Fibroblast of skin of scalp (primary cell): ENCODE measurements around the gene ALAS2.
"Not testable (repeated sequence)": the region's sequence is repeated elsewhere in the genome, so short reads cannot be mapped to it uniquely, and the experiment has no call there.

Experiments
- DNase-seq: peaks from one replicate; pipeline ENCODE4 v3.0.0-alpha.2; 2013

ALAS2 gene

DNA sequence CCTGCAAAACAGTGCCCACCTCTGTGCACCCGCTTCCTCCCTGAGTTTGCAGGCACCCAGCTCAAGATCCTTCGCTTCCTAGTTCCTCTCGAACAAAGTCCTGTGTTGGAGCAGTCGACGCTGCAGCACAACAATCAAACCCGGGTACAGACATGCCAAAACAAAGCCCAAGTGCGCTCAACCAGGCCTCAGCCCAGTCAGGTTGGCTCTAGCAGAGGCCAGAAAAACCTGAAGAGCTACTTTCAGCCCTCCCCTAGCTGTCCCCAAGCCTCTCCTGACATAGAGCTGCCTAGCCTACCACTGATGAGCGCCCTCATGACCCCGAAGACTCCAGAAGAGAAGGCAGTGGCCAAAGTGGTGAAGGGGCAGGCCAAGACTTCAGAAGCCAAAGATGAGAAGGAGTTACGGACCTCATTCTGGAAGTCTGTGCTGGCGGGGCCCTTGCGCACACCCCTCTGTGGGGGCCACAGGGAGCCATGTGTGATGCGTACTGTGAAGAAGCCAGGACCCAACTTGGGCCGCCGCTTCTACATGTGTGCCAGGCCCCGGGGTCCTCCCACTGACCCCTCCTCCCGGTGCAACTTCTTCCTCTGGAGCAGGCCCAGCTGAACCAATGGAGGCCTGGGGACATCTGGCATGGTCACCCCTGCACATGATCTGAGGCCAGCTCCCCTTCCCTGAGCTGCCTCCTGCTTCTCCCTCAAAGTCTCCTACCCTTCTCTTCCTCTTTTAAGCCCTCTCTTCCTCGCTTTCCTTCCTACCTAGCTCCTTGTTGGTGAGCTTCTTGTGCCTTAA, 23.8 kb downstream of the ALAS2 start:
- no peak for DNase-seq

DNA sequence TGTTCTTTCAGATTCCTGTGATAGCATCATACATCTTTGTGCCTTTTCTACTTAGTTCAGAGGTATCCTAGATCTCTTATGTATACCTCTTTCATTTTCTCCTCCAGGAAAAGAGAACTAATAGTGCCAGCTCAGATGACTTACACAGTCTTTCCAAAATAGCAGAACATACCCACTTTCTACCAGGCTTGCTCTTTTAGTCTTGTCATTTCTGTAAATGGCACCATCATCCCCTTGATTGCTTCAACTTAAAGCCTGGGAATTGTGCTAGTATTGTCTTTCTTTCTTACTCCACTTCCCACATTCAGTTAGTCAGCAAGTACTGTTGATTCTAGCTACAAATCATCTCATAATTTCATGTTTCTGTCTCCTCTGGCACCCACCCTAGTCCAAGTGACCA, 25.5 kb downstream of the ALAS2 start:
- DNase-seq = no peak

DNA sequence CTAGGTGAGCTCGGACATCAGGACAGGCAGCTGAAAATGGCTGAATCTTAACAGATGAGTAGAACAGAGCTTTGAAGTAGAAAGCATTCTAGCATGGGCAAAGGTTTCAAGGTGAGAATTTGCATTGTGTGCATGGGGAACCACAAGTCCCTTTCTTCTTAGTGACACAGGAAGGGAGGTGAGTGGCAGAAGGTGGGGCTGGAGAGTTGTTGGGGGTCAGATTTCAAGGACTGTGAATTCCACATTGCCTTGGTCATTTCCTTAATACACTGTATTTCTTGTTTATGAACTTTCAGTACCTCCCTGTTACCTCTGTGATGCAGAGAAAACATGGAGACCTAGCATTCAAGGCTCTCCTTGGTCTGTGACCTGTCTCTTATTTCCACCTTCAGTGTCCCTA, 26.5 kb downstream of the ALAS2 start:
- no peak for DNase-seq

GRCh38 chrX:54999717-55000598, 30.8 kb downstream of the ALAS2 start, which contains the start of gene APEX2:
TSS of gene APEX2 (plus strand) at chrX:55000363. CDS start at chrX:55000423, 60 bp downstream.
- peak; percentile 90 for DNase-seq

GRCh38 chrX:54995621-54996020, 35.2 kb downstream of the ALAS2 start:
- no peak for DNase-seq

GRCh38 chrX:54994668-54995351, 36.0 kb downstream of the ALAS2 start:
- DNase-seq = no peak

GRCh38 chrX:54994099-54994498, 36.7 kb downstream of the ALAS2 start, which contains the start of gene PFKFB1:
TSS of gene PFKFB1 (minus strand) at chrX:54994188. CDS start at chrX:54994007, 181 bp downstream.
- DNase-seq = no peak

GRCh38 chrX:54992911-54993622, 37.7 kb downstream of the ALAS2 start:
- DNase-seq = no peak

GRCh38 chrX:54991706-54992105, 39.1 kb downstream of the ALAS2 start:
- no peak for DNase-seq

GRCh38 chrX:54983306-54983705, 47.5 kb downstream of the ALAS2 start:
- not testable (repeated sequence) for DNase-seq

DNA sequence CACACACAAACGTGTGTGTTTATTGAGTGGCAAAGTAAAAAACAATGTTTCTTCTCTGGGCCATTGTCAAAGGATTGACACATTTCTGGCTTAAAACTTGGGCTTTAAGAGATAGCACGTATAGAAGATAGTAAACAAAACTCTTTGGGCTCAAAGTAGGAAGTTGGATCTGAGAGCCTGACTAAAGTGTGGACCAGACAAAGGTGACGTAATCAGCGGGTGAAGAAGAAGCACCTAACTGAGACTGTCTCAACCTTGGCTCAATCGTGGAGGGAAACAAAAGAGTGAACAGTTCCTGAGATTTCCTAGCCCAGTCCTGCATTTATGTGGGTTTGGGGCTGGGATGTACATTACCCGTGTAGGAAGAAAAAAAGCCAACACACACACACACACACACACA, 50.4 kb downstream of the ALAS2 start:
- DNase-seq = no peak

- no peak for DNase-seq
Observed at GRCh38 chrX:54979432-54979831, 51.3 kb downstream of the ALAS2 start.

DNA sequence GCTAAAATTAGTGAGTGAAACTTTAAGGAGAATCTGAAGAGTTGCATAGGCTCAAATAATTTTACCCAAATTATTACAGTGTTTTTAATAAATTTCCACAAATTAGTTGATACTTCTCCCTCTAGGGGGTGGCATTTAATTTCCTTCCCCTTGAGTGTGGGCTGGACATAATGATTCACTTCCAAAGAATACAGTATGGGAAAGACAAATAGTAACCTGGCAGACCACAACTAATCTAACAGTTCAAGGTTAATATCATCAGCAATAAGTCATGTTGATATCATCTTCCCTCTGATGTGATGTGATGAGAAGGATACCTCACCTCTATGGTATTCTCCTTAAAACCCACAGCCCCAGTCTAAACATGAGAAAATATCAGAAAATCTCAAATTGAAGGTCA, 52.3 kb downstream of the ALAS2 start:
- no peak for DNase-seq

GRCh38 chrX:54977387-54977786, 53.4 kb downstream of the ALAS2 start:
- DNase-seq = no peak

- DNase-seq = no peak
Observed at GRCh38 chrX:54964766-54965497, 65.8 kb downstream of the ALAS2 start.

GRCh38 chrX:54961750-54962149, 69.0 kb downstream of the ALAS2 start:
- DNase-seq = no peak
